Colon (tissue), 2 donors: ENCODE results near the gene CPAMD8.
"Not testable (repeated sequence)": the region's sequence is repeated elsewhere in the genome, so short reads cannot be mapped to it uniquely, and the experiment has no call there.

Experiments used
- FAIRE-seq: peaks from 2 replicates; lab custom pipeline; 2012; peaks lifted over from hg19 to GRCh38; lab: Jason Lieb, UNC
- donor health status: control.
- donor health status: control.

The CPAMD8 gene

DNA sequence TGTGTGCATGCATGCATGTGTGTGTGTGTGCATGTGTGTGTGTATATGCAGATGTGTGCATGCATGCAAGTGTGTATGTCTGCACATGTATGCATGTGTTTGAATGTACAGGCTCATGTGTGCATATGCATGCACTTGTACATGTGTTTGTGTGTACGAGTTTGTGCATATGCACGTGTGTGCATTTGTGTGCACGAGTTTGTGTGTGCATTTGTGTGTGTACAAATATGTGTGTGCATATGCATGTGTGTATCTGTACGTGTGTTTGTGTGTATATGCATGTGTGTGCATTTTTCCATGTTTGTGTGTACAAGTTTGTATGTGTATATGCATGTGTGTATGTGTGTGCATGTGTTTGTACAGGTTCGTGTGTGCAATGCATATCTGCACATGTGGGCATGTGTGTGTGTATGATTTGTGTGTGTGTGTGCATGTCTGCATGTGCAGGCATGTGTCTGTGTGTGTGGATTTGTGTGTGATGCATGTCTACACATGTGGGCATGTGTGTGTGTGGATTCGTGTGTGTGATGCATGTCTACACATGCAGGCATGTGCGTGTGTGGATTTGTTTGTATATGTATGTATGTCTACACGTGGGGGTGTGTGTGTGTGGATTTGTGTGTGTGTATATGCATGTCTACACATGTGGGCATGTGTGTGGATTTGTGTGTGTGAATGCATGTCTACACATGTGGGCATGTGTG lies 80.7 kb downstream of the CPAMD8 start:
- no peak for FAIRE-seq

DNA sequence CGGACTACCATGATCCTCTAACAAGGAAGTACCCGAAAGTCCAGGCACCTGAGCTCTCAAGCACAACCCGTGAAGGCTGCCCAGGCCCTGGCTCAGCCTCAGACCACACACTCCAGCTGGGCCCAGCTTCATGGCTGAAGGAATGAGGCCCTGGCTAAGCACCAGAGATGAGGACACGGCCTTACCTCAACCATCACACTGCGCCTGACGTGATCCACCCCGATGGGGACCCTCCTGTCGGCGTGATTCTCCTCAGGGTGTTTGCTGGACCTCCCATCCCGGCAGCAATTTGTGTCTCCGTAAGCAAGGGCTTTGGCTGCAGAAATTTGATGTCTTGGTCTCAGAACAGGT lies 81.3 kb downstream of the CPAMD8 start:
- no peak for FAIRE-seq

GRCh38 chr19:16944626-16945363 lies 81.8 kb downstream of the CPAMD8 start:
- FAIRE-seq: no peak

- FAIRE-seq: no peak
Measured at GRCh38 chr19:16943942-16944625, 82.5 kb downstream of the CPAMD8 start.

- not testable (repeated sequence) for FAIRE-seq
Measured at GRCh38 chr19:16943090-16943489, 83.5 kb downstream of the CPAMD8 start.

GRCh38 chr19:16942583-16942982 lies 84.0 kb downstream of the CPAMD8 start:
- no peak for FAIRE-seq

DNA sequence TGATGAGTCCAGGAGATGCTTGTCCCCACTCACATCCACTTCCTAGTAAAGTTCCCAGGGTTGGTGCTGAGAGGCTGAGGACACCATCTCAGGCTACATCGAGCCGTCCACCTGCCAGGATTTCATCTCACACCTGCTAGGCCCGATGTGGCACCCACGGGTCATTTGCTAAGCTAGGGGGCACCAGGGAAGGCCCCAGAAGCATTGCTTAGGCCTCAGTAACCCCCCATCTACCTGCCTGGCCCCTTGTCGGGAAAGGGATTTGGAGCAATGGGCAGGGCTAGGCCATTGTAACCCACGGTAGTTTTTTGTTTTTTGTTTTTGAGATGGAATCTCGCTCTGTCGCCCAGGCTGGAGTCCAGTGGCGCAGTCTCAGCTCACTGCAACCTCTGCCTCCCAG lies 86.0 kb downstream of the CPAMD8 start:
- no peak for FAIRE-seq

- FAIRE-seq: not testable (repeated sequence)
Measured at GRCh38 chr19:16940063-16940462, 86.5 kb downstream of the CPAMD8 start.

DNA sequence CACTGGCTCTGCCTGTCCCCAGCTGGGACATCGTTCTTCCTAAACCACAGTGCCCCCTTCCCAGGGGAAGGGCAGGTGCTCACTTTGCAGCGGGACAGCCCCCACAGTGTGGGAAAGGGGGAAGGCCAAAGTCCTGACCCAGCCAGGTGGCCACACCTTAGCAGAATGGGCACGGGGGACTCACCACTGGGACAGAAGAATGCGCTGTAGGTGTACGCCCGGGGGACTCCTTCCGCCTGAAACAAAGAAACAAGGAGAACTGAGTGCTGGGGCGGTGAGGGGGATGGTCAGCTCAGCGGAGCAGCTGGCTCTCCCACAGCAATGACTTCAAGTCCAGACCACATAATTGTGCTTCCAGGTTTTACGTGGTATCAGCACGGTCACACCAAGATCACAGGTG lies 88.4 kb downstream of the CPAMD8 start:
- FAIRE-seq: no peak

DNA sequence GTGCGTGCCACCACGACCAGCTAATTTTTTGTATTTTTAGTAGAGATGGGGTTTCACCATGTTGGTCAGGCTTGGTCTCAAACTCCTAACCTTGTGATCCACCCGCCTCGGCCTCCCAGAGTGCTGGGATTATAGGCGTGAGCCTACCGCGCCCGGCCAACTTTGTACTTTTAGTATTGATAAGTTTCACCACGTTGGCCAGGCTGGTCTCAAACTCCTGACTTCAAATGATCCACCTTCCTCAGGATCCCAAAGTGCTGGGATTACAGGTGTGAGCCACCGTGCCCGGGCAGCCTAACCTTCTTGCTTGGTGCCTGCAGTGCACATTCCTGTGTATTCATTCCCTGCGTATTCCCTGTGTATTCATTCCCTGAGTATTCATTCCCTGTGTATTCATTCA lies 88.8 kb downstream of the CPAMD8 start:
- FAIRE-seq: not testable (repeated sequence)

DNA sequence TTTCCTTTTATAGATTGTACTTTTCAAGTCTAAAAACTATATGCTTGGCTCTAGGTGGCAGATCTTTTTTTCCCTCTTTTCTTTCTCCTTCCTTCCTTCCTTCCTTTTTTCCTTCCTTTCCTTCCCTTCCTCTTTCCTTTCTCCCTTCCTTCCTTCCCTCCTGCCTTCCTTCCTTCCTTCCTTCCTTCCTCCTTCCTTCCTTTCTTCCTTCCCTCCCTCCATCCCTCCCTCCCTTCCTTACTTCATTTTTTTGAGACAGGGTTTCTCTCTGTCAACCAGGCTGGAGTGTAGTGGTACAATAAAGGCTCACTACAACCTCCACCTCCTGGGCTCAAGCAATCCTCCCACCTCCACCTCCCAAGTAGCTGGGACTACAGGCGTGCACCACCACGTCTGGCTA lies 89.7 kb downstream of the CPAMD8 start:
- FAIRE-seq: no peak

GRCh38 chr19:16934489-16934888 lies 92.1 kb downstream of the CPAMD8 start:
- FAIRE-seq: no peak

DNA sequence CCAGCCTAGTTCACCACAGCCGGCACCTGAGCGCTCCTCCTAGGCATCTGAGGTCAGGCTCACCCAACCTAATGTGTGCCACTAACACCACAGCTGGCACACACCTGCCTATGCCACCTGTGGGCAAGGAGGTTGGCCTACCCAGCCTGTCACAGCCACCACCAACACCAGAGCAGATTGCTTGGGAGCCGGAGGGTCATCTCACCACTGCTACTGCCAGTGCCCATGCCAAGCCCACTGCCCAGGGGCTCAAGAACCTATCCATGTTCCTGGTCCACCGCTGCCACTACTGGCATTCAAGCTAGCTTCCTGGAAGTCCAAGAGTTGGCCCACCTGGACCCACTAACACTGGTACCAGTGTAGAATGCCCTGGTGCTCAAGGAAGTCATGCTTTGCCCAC lies 95.3 kb downstream of the CPAMD8 start:
- no peak for FAIRE-seq

DNA sequence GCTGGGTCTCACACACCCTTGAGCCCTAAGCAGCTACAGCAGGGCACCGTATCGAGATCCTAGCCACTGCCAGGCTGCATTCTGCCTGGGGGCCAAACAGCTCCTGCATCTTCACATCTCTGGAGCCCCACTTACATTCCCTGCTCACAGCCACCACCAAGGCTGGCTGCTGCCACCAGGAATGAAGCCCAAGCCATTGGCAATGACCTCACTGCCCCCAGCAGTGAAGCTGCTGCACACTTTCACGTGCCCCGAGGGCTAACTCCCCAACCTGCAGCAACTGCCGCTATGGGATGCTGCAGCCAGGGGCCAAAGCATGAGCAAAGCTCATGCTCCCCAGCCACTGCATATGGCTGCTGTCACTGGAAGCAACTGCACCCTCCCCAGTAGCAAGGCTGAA lies 95.9 kb downstream of the CPAMD8 start:
- FAIRE-seq: no peak

DNA sequence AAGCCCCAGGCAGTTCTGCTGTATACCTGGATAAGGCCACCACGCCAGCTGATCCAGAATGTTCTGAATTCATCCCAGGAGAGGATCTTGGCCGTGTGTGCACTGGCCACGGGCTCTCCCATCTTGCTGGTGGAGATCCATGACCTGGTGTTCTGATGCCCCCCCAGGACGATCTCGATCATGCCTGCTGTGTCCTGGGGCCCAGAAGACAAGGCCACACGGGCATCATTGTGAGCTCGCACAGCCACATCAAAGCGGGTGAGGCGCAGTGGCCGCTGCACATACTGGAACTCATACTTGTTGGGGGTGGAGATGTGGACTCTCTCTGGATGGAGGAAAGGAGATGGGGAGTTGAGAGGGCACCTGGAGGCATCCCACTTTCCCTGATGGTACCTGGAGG lies 97.7 kb downstream of the CPAMD8 start:
- FAIRE-seq: no peak

DNA sequence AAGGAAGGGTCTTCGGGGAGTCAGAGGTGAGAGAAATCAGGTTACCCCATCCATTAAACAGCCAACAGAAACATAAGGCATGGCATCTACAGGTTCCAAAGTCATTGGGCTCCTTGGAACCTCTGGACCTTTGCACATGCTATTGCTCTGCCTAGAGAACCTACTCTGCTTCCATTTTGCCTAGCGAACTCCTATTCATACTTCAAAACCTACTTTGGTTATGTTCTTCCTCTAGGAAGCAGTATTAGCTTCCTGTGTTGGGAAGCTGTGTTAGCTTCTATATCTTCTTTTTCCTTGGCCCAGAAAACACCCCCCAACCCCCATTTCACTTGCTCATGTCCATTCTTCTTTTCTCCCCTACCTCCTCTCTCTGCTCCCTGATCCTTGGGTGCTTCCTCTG lies 98.3 kb downstream of the CPAMD8 start:
- FAIRE-seq: no peak

DNA sequence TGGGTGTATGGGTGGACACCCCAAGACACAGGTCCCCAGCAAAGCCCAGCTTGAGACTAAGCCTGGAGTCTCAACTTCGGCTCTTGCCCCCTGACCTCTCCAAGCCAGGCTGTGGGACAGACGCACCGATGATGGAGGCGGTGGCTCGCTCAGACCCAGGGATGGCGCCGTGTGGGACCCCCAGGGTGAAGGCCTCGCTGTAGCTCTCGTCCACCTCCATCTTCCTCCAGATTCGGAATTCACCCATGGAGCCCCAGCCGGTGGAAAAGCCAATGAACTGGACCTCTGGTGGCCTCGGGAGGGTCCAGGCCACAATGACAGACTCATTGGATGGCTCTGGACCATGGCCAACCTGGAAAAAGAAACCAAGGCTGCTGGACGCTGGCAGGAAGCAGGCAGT lies 98.7 kb downstream of the CPAMD8 start:
- no peak for FAIRE-seq

DNA sequence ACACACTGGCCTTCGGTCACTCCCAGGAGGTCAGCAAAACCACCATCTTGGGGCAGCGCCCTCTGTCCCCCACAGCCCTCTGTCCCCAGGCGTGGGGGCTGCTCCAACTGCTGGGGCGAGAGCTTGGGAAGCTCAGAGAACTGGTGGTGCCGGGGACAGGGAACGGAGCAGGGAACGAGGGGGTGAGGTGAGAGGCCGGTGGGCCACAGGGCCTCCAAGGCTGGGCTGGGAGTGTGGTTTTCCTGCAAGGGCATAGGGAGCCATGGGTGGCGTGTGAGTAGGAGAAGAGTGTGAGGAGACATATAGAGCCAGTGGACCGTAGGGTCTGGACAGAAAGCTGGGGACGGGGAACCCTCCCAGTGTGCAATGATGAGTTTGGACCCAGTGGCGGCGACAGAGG lies 103.7 kb downstream of the CPAMD8 start:
- no peak for FAIRE-seq

GRCh38 chr19:16922592-16922934 lies 104.0 kb downstream of the CPAMD8 start:
- FAIRE-seq: no peak

DNA sequence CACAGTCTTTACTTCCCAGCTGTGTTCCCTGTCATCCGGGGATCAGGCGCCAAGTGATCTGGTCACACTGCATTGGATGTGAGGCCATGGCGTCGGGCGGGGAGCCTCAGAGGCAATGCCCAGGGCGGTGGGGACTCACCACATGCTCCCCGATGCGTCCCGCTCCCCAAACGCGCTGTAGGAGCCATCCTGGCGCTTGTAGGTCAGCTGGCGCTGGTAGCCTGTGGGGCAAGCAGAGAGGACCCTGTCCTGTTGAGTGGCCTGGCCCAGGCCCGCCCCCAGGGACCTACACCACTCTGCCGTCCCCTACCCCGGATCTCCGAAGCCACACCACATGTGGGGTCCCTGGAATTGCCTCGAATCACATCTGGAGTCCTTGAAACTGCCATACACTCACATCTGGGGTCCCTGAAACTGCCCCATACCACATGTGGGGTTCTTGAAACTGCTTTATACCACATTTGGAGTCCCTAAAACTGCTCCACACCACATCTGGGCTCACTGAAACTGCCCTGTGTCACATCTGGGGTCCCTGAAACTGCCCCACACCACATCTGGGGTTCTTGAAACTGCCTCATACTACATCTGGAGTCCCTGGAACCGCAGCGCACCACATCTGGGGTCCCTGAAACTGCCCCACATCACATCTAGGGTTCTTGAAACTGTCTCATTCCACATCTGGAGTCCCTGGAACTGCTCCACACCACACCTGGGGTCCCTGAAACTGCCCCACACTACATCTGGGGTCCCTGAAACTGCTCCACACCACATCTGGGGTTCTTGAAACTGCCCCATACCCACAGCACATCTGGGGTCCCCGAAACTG lies 104.6 kb downstream of the CPAMD8 start:
- no peak for FAIRE-seq

- no peak for FAIRE-seq
Measured at GRCh38 chr19:16920816-16921529, 105.6 kb downstream of the CPAMD8 start.

DNA sequence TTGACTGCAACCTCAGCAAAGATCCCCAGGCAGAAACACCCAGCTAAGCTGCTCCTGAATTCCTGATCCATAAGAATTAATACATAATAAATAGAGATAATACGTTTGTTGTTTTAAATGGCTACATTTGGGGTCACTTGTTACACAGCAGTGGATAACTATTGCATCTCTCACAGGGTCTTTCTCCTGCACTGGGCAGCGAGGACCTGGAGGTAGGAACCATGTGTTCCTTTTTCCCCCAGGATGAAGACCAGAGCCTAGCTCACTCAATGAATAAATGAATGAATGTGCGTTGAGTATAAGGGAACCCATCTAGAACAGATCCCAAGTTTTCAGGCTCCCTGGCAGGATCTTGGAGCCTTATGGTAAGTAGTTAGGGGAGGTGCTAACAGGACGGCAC lies 107.1 kb downstream of the CPAMD8 start:
- FAIRE-seq: no peak
